ENCODE results near the gene HCLS1. TPM values are rescaled to one million over a fixed set of nuclear protein-coding genes. Genes with fewer than 3 reads are reported as not detected.
"Not testable (repeated sequence)": the region's sequence is repeated elsewhere in the genome, so short reads cannot be mapped to it uniquely, and the experiment has no call there.

The HCLS1 gene
- total RNA-seq, 1 donor from 2014 or later, result 440 TPM

DNA sequence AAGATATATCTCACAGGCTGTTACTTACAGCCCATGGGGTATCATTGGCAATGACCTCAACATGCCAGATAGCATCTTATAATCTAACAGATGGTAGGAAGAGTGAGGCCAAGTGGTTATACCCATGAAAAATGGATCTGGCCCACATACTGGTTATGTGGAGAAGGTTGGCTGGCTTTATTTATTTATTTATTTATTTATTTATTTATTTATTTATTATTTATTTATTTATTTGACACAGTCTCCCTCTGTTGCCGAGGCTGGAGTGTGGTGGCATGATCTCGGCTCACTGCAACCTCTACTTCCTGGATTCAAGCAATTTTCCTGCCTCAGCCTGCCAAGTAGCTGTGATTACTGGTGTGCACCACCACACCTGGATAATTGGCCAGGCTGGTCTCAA is 55.9 kb downstream of the HCLS1 start:
- no peak for DNase-seq
- ChIA-PET CTCF (no interaction called here), POLR2A (no interaction called here)
- intact Hi-C loops (cut with micrococcal nuclease), result no loop called here
- no peaks in the 10 kb centered on the region for H3K4me1 Mint-ChIP-seq
- H3K4me3 Mint-ChIP-seq, result no peak overlapping the region
- no peak overlapping the region for H3K27ac Mint-ChIP-seq
- no peak for ATAC-seq (ENCODE audit: low read depth)
- H3K36me3 Mint-ChIP-seq (ENCODE audit: low read depth), result no peaks in the 10 kb centered on the region
- H3K27me3 Mint-ChIP-seq, result no peaks in the 10 kb centered on the region
- TF ChIP-seq CTCF (IDR thresholded peaks at IDR 0.05), result no peak
- H3K9me3 Mint-ChIP-seq, result no peaks in the 10 kb centered on the region

DNA sequence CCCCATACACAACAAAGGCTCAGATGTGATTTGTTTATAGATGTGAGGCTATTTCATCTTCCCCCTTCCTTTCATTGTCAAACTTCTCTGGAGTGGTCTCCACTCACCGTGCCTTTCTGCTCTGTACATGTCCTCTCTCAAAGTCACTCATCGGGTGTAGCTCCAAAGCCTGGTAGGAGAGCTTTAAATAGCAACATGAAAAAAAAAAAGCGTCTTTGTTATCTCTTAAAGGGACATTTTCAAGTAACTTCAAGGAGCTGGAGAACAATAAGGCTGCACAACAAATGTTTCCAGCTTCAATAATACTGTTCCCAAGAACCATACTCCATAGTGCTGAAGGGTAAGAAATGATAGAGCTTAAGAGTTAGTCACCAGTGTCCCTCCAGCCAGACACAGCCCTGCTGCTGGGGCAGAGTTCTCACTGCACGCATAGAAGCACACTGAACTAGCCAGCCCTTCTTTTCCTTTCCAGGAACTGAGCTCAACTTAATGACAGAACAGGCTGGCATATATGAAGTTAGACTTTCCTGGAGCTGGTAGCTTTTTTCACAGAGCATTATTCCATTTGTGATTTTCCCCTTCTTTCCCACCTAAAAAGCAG is 59.4 kb downstream of the HCLS1 start:
- Mint-ChIP-seq H3K4me3 (no peak overlapping the region), H3K4me1 (no peaks in the 10 kb centered on the region), H3K27ac (no peak overlapping the region), H3K9me3 (no peaks in the 10 kb centered on the region), H3K27me3 (no peaks in the 10 kb centered on the region), H3K36me3 (ENCODE audit: low read depth) (no peaks in the 10 kb centered on the region)
- DNase-seq (no peak), ATAC-seq (ENCODE audit: low read depth) (no peak)
- intact Hi-C loops (cut with micrococcal nuclease), result no loop called here
- POLR2A ChIA-PET, result no interaction called here
- CTCF ChIA-PET, result no interaction called here
- no peak for TF ChIP-seq CTCF (IDR thresholded peaks at IDR 0.05)

GRCh38 chr3:121599900-121600299 is 60.8 kb downstream of the HCLS1 start:
- CTCF ChIA-PET, H3K9me3 Mint-ChIP-seq: not testable (repeated sequence)
- POLR2A ChIA-PET, result interaction anchor here (0.7 kb wide), 1 partner anchor 44 kb away, joined by 3 read pairs; no protein-coding TSS in a partner anchor

GRCh38 chr3:121598564-121598963 is 62.1 kb downstream of the HCLS1 start:
- POLR2A ChIA-PET, result interaction anchor here (0.7 kb wide), 1 partner anchor 1524 kb away, joined by 8 read pairs; no protein-coding TSS in a partner anchor
- no peaks in the 10 kb centered on the region for H3K9me3 Mint-ChIP-seq
- H3K27me3 Mint-ChIP-seq, result no peaks in the 10 kb centered on the region
- no peaks in the 10 kb centered on the region for H3K36me3 Mint-ChIP-seq (ENCODE audit: low read depth)
- TF ChIP-seq CTCF (IDR thresholded peaks at IDR 0.05), result no peak
- H3K4me3 Mint-ChIP-seq, result no peak overlapping the region
- no peak overlapping the region for H3K27ac Mint-ChIP-seq
- intact Hi-C loops (cut with micrococcal nuclease), result no loop called here
- H3K4me1 Mint-ChIP-seq, result peaks cover 2% of the 10 kb centered on the region
- CTCF ChIA-PET, result no interaction called here
- ATAC-seq (ENCODE audit: low read depth) (no peak), DNase-seq (no peak)

More at GRCh38 chr3:121599900-121600299, 60.8 kb downstream of the HCLS1 start:
- H3K27me3 Mint-ChIP-seq; H3K36me3 Mint-ChIP-seq (ENCODE audit: low read depth); intact Hi-C loops (cut with micrococcal nuclease); ATAC-seq (ENCODE audit: low read depth); H3K27ac Mint-ChIP-seq; H3K4me1 Mint-ChIP-seq; DNase-seq; H3K4me3 Mint-ChIP-seq: not testable (repeated sequence)

DNA sequence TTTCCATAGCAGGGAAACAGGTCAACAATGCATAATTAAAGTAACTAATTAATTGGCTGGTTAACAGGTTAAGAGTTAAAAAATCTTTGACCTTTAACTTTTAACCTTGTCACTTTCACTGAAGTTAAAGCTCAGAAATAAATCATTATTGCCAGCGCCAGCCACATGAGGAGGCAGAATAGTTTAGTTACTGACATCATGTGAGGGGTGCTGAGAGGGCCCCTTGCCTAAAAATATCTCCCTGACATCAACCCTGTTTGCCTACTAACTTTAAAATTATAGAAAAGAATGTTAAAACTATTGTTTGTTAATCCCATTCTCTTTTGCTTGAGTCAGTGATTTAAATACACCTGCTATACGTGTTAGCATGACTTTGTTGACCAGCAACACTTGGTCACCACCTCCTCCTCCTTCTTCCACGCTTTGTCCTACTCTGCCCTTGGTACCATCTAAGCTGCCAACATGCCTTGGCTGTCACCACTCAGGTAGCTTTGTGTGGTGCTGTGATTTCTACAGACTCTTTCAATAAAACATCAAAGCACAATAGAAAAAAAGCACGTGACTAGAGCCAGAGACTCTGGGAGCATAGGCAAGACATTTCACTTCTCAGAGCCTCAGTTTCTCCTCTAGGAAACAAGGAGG is 64.8 kb downstream of the HCLS1 start:
- DNase-seq (no peak), ATAC-seq (ENCODE audit: low read depth) (no peak)
- ChIA-PET CTCF (no interaction called here), POLR2A (no interaction called here)
- Mint-ChIP-seq H3K36me3 (ENCODE audit: low read depth) (no peaks in the 10 kb centered on the region), H3K4me1 (peaks cover 7% of the 10 kb centered on the region), H3K27ac (no peak overlapping the region), H3K9me3 (no peaks in the 10 kb centered on the region), H3K27me3 (no peaks in the 10 kb centered on the region), H3K4me3 (no peak overlapping the region)
- no peak for TF ChIP-seq CTCF (IDR thresholded peaks at IDR 0.05)
- intact Hi-C loops (cut with micrococcal nuclease), result no loop called here

Measured in activated B cell treated with CpG ODN at 0.5 μM for 24 hours (primary cell).